NT2/D1 (cell line): ENCODE data around the gene ST3GAL4.

Experiments
- SUZ12 ChIP-seq: IDR thresholded peaks from 2 replicates; pipeline ENCODE4 v1.6.1; 2011; ENCODE audit not compliant: insufficient read length, insufficient read depth; ENCODE audit errors: extremely low read depth
- ZNF274 ChIP-seq: IDR thresholded peaks from 2 replicates; pipeline ENCODE4 v1.6.1; 2011; ENCODE audit warnings: mild to moderate bottlenecking, low read depth, low read length

GRCh38 chr11:126322996-126323395, 32.5 kb upstream of the ST3GAL4 start:
- TF ChIP-seq SUZ12 (no peak), ZNF274 (no peak)
